GM12873 (cell line): Measurements from ENCODE around the gene SLITRK2.

Experiments used
- TF ChIP-seq, protein P1 (sequence below): IDR thresholded peaks from 2 replicates; pipeline ENCODE4 v1.5.1; 2012; ENCODE audit warnings: low read depth, mild to moderate bottlenecking, moderate library complexity, low read length, control low read depth; ENCODE audit not compliant: insufficient read depth; ENCODE audit errors: missing control alignments

SLITRK2 gene

DNA sequence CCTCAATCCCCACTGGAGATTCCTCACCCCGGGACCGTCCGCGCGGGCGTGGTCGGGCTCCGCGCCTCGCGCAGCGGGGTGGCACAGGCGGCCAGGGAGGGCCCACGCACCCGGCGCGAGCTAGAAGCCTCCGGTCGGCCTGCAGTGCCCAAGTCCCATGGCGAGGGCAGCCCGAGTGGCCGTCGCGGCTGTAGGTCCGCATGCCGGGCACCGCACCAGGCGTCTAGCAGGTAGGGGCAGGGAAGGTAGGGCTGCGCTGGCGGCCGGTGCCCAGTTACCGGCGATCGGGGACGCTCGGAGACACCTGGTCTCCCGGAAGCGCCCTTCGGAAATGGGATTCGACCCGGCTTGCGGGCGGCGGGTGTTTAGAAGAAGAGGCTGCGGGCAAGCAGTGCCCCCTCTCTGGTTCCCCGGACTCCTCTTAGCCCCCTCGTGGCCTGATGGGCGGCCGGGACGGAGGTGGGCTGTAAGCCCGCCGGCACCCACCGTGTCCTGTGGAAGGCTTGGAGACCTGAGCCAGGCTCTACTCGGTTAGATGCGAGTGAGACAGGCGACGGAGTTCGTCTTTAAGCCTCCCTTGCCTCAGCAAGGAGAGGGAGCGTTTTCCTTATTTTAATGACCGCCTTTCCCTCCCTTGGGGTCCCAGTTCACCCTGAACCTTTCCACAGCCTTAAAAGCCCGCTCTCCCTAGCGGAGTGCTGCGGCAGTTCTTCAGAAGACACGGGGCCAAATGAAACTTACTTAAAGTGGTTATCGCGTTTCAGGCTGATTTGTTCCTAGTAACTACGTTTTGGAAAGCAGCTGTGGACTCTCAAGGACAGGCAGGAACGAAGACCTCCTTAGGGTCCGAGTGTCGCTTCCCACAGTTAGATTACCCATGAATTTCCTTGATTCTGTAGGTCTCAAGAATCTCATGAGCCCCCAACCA, 821 bp downstream of the SLITRK2 start:
- TF ChIP-seq, protein P1, sequence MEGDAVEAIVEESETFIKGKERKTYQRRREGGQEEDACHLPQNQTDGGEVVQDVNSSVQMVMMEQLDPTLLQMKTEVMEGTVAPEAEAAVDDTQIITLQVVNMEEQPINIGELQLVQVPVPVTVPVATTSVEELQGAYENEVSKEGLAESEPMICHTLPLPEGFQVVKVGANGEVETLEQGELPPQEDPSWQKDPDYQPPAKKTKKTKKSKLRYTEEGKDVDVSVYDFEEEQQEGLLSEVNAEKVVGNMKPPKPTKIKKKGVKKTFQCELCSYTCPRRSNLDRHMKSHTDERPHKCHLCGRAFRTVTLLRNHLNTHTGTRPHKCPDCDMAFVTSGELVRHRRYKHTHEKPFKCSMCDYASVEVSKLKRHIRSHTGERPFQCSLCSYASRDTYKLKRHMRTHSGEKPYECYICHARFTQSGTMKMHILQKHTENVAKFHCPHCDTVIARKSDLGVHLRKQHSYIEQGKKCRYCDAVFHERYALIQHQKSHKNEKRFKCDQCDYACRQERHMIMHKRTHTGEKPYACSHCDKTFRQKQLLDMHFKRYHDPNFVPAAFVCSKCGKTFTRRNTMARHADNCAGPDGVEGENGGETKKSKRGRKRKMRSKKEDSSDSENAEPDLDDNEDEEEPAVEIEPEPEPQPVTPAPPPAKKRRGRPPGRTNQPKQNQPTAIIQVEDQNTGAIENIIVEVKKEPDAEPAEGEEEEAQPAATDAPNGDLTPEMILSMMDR = no peak

- TF ChIP-seq, protein P1 = no peak
Observed at GRCh38 chrX:145820825-145821224, 3.2 kb downstream of the SLITRK2 start.

DNA sequence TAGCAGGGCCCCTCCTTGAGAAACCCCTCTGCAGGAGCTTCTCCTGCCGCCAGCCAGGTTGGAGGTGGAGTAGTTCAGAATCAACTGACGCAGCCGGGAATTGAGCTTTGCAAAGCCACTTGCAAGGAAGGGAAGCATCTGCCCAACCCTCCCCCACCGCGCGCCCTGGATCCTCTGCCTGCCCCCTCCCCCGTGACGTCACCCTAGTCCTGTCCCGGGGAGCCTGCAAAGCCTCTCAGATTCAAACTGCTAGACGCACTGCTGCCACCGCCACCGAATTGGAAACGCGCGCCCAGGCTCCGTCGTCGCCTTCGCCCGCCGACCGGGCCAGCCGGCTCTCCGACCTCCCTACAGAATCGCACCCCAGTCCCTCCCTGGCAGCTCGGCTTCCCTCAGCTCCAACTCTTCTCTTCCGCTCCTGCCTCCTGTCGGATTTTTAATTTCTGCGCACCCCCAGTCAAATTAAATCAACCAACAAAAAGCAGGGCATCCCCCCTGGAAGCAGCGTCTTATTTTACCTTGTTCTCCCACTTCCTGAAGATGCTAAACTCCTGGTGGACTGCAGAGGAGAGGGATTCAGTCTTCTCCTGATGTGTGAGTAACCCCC, 3.8 kb downstream of the SLITRK2 start:
- TF ChIP-seq, protein P1 = no peak

DNA sequence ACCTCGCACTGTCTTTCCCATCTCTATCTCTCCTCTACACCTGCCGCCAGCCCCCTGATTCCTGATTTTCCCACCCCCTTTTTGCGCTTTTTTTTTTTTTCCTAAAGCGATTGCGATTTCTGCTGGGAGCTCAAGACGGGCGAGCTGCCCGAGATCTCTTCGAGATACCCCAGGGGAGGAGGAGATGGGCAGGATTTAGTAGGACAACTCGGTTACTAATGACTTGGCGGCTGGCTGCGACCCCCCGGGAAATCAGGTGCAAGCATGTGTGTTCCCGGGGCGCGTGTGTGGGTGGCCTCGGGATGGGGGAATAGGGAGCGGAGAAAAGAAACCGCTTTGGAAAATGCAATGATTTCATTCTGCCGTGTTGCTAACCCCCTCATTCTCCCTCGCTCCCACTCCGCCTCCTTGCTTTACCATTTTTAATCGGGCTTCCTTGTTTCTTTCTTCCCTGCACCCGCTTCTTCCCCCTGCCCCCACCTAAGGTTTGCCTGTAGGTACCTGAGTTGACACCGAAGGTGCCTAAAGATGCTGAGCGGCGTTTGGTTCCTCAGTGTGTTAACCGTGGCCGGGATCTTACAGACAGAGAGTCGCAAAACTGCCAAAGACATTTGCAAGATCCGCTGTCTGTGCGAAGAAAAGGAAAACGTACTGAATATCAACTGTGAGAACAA, 4.4 kb downstream of the SLITRK2 start:
- TF ChIP-seq, protein P1 = no peak

GRCh38 chrX:145823132-145823531, 5.5 kb downstream of the SLITRK2 start:
- TF ChIP-seq, protein P1 = no peak

GRCh38 chrX:145825896-145826295, 8.3 kb downstream of the SLITRK2 start:
- TF ChIP-seq, protein P1 = peak; percentile 12

GRCh38 chrX:145826466-145826865, 8.8 kb downstream of the SLITRK2 start:
- TF ChIP-seq, protein P1 = no peak
